HFF-Myc (cell line): ENCODE measurements around the gene GBE1.

Experiments
- DNase-seq: peaks from one replicate; pipeline ENCODE4 v3.0.0-alpha.2; 2011; ENCODE audit warnings: low read depth; ENCODE audit errors: extremely low read depth
- H3K4me3 ChIP-seq: replicated peaks from 2 replicates; pipeline ENCODE4 v1.5.1; 2011; ENCODE audit warnings: low read depth, mild to moderate bottlenecking, control low read depth, low read length
- TF ChIP-seq, protein P1 (sequence below): IDR thresholded peaks from 2 replicates; pipeline ENCODE4 v1.5.1; 2012; ENCODE audit warnings: mild to moderate bottlenecking, low read depth, low read length, control low read depth; ENCODE audit errors: missing control alignments

The GBE1 gene

DNA sequence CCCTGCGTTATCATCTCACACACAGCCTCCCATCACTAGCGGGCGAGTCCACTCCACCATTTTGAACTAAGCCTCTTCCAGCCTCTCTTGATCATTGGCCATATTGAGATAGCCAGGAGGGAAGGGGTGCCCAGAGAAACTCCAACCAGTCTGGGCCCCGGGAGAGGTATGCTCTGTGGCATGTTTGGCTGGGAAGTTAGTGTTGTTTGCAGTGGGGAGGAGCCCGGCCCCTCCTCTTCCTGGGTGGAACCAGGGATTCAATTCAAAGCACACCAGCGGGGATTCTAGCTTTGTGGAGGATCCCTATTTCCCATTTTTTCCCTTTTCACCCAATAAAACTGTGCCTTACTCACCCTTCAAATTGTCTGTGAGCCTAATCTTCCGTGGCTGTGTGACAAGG is 71.8 kb downstream of the GBE1 start:
- no peak overlapping the region for H3K4me3 ChIP-seq
- DNase-seq = no peak
- TF ChIP-seq, protein P1, sequence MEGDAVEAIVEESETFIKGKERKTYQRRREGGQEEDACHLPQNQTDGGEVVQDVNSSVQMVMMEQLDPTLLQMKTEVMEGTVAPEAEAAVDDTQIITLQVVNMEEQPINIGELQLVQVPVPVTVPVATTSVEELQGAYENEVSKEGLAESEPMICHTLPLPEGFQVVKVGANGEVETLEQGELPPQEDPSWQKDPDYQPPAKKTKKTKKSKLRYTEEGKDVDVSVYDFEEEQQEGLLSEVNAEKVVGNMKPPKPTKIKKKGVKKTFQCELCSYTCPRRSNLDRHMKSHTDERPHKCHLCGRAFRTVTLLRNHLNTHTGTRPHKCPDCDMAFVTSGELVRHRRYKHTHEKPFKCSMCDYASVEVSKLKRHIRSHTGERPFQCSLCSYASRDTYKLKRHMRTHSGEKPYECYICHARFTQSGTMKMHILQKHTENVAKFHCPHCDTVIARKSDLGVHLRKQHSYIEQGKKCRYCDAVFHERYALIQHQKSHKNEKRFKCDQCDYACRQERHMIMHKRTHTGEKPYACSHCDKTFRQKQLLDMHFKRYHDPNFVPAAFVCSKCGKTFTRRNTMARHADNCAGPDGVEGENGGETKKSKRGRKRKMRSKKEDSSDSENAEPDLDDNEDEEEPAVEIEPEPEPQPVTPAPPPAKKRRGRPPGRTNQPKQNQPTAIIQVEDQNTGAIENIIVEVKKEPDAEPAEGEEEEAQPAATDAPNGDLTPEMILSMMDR = no peak

DNA sequence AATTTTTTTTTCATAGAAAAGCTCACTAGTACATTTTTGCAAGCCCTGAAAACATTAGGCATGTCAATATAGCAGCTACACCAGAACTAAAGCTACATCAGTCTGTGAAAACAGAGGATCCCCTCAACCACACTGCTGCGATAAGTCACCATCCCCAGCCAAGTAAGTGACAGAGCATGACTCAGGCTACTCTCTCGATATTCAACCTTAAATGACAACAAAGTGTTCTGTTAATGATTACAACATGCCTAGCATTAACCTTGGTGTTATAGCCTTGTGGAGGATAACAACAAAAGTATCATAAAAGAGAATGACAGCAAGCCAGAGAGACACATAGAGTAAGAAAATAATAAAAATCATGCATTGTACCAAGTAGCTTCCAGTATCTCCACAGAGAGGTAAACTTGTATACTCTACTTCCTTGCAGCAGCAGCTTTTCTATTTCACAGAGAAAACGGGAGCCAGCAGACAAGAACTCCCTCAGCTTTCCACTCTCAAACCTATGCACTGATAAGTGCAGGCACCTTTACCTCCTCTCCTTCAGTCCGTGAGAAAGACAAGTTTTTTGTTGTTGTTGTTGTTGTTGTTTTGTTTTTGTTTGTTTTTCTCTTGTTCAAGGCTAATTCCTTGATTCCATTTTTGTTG is 76.6 kb downstream of the GBE1 start:
- TF ChIP-seq, protein P1 = no peak
- no peak overlapping the region for H3K4me3 ChIP-seq
- peak; percentile 1 for DNase-seq

DNA sequence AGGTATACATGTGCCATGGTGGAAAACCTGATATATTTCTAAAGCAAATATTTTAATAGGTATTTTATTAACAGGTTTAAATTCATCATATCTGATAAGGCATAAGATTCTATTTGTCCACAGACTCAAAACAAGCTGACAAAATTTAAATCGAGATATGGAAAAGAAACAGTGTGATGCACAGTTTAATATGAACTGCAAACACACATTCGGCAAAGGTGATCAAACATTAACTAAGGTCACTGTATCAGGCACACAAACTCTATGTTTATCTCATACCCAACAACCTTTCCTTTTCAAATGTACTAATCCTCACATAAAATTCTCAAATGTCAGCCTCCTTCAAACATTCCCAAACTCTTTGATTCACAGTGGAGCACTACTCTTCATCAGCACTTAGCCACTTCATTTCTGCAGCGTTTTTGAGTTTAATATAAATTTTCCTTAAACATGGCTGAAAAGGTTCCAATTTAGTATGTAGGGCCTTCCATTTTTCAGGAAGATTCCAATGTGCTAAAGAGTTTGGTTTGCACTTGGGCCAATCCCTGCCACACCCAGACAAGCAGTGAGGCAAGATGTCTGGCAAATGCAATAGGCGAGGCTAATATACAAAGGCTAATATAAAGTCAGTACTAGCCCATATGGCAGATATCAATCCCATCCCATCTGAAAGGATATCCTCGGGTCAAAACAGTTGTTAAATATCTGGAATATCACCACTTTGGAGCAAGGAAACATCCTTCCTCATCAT is 84.6 kb downstream of the GBE1 start:
- H3K4me3 ChIP-seq = no peak overlapping the region
- TF ChIP-seq, protein P1 = no peak
- DNase-seq = no peak

- TF ChIP-seq, protein P1 = no peak
- no peak overlapping the region for H3K4me3 ChIP-seq
- DNase-seq = no peak
Measured at GRCh38 chr3:81674690-81675089, 86.8 kb downstream of the GBE1 start.

GRCh38 chr3:81668283-81668682 is 93.2 kb downstream of the GBE1 start:
- TF ChIP-seq, protein P1 = no peak
- no peak for DNase-seq
- H3K4me3 ChIP-seq = no peak overlapping the region

- no peak overlapping the region for H3K4me3 ChIP-seq
- peak; percentile 1 for DNase-seq
- TF ChIP-seq, protein P1 = peak; percentile 59
Measured at GRCh38 chr3:81666502-81667121, 94.8 kb downstream of the GBE1 start.
